ENCODE measurements around the gene HPS1.

Gene HPS1

DNA sequence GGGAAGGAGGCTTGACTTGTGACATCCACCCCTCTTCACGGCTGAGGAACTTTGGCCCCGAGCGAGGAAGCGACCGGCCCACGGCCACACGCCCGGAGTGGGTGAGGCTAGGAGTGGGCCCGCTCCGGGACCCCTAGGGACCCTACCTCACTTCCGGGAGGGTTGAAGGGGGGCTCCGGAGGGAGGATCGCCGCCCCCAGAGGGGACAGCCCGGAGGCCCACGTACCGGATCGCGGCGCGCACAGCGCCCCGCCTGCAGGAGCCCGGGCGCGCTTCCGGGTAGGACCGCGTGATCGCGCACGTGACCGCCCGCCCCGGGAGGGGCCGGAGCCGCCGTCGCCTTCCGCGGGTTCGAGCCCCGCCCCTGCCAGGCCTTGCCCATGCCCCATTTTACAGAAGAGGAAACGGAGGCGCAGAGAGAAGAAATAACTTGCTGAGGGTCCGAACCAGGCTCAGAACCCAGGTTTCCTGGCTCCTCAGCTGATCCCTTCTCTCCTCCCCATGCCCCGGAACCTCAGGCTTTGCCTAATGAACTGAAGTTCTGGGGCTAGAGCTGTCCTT lies at the start of gene HPS1:
HPS1 (minus strand) TSS at position 275 of the 561 bp plus-strand sequence. CDS start 3,695 bp downstream, outside the sequence.
- peak in 49 of 51 donors; percentile 18 to 87 (median 59) for DNase-seq

DNA sequence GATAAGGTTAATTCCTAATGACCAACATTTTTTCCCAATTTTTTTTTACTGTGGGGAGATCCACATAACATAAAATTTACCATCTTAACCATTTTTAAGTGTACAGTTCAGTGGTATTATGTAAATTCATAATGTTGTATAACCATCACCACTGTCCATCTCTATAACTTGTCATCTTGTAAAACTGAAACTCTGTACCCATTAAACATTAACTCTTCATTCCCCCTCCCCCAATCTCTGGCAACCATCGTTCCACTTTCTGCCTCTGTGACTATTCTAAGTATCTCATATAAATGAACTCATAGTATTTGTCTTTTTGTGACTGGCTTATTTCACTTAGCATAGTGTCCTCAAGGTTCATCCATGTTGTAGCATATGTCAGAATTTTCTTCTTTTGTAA lies 46.0 kb upstream of the HPS1 start:
- no peak for DNase-seq

DNA sequence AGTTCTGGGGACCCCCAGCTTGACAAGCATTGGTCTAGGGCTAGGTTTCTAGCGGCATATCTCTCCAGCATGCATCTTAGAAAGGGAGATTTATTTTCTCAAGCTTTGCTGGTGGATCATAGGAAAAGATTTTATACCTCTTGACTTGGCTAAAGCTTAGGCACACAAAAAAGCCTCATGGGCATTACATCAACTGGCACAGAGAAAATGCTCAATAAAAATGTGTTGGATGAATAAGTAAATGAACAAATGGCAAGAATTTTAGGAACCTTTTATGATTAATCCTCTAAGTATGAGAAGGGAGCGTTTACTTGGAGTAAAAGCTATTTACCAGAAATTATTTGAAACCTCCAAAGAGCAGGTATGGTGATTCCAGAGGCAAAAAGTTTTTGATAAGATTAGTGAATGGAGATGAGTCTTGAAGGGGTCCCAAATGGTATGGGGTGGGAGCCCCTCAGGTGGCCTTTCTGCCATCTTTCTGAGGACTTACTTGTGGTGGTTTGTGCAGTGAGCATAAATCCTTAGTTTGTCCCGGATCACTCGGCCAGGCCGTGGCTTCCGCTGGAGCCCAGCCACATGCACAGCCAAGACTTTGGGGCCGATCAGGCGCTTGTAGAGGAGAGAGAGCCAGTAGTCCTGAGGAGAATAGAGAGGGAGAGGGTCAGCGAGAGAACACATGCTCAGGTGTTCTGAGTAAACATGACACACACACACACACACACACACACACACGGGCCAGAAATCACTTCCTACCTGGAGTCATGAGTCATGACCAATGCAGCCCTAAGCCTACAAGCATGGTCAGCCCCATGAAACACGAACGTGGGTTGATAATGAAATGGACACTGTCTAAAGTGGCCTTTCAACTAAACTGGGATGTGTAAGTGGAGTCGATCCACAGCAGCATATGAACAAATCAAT lies 43.1 kb upstream of the HPS1 start:
- DNase-seq: no peak

DNA sequence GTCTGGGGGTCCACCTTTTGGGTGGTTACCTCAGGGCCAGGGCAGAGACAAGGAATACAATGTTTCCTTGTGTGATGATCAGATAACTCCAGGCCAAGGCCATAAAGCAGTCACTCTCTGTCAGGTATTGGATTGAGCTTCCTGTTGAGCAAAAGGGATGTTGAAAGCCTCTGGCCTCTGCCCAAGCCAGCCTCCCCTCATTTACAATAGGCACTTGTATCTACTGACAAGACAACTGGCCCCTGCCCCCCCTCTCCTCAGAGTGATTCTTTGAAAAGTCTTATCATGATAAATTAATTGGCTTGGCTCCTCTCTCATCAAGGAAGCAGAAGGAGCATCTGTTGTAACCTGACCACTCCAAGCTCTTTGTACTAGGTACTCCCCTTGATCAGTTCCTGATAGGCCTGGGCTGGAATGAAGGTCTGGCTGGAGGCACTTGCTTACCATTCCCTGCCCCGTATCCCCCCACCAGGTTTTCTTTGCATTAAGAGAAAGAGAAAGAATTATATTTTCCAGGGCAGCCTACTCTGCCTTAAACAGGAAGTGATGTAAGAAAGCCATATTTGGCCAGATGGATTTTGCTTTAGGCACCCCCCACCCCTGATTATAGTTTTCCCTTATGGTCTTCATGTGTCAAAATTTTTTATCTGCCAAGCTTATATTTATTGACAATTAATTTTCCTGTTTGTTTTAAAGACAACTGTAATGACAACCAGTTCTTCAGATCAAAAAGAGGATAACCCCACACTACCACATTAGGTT lies 42.1 kb upstream of the HPS1 start:
- DNase-seq: no peak

DNA sequence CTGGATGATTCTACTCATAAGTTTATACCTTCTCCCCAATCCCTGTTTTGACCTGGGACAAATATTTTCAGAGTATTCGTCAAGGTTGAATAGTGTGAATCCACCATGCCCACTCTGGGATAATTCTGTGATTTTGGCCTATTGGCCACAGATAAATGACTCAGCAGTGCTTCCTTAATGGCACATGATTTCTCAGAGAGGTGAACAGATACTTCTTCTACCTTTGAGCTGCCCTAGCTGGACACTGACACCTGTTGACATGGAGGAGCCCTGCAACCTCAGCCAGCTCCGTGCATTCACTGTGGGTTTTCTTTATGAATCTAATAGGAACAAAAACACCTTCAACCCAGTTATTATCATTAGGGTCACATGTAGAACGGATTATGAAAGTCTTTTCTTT lies 40.9 kb upstream of the HPS1 start:
- no peak for DNase-seq

DNA sequence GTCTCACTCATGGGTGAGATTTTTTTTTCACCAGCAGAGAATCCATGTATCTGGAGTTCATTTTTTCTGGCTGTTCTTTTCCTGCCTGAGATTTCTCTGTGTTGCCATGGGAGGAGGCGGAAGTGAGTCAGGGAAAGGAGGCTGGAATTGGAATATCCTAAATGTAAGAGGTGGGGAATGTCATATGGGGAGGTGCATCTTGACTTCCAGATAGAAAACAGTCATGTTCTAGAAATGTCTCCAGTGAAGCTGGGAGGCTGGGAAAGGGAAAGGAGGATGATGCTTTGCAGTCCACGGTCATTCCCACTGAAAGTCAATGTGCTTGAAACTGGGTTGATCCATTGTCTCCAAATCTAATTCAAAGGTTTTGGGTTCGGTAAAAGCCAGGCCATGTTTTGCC lies 39.7 kb upstream of the HPS1 start:
- DNase-seq: no peak

DNA sequence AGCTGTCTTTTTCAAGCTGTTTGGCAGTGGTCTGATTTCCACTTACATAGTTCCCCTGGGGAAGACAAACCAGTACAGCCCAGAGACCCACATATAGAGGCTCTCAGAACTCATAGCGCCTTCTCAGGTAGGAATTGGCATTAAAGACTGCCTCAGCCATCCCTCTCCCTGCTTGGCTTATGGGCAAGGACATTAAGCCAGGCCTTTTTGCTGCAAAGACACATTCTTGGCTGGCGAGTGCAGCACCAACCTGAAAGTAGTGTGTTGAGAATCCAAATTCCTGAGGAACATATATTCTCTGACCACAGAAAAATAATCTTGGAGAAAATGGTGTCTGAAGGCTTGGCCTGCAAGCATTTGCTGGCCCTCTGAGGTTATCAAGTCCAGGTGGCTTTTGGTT lies 39.2 kb upstream of the HPS1 start:
- no peak for DNase-seq

DNA sequence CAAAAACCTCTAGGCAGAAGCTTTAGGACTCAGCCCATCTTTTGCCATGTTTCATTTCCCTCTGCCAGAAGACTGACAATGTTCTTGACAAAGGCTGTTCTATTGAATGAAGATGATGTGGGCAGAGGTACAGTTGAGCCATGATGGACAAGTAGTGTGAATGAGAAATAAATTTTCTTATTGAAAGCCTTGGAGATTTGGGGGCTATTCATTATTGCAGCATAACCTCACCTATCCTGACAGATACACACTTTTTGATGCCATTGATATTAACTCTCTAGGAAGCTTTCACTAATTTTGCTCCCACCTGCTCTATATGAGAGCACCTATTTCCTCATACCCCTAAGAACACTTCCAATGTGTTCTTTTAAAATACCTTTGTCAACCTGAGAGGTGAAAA lies 36.9 kb upstream of the HPS1 start:
- DNase-seq: no peak

DNA sequence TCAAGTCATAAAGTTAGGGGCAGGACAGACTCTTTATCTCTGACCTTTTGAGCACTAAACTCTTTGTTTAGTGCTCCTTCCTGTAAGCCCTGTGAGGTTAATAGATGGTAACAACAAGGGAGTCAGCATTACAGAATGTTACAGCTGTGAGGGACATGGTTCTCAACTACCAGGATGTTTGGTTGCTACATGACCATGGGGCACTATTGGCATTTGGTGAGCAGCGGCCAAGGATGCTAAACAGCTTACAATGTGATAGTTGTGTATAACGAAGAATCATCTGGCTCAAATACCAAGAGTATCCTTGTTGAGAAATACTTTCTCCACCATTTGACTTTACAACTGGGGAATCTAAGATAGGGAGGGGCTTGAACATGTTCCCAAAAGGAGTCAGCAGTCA lies 35.4 kb upstream of the HPS1 start:
- no peak for DNase-seq

DNA sequence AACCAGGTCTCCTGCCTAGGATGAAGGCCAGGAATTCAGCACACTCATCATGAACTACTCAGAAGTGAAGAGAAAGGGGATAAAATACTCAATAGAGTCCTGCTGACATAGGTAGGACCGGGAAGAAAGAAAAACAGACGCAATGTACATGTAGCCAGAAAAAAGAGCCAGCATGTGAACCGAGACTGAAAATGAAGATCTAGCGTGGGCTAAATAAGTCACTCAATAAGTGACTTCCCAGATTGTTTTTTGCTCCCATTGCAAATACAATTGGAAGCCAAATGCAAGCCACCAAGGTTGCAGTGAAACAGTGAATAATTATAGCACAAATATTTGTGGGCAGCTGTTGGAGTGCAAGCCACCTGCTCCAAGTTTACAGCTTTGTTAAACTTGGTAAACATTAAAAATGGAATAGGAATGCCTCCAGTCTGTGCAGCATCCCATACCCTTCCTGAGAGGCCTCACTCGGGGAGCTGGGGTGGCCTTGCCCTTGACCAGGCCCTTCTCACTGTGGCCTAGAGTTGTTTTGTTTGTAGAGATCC lies 34.7 kb upstream of the HPS1 start:
- no peak for DNase-seq

DNA sequence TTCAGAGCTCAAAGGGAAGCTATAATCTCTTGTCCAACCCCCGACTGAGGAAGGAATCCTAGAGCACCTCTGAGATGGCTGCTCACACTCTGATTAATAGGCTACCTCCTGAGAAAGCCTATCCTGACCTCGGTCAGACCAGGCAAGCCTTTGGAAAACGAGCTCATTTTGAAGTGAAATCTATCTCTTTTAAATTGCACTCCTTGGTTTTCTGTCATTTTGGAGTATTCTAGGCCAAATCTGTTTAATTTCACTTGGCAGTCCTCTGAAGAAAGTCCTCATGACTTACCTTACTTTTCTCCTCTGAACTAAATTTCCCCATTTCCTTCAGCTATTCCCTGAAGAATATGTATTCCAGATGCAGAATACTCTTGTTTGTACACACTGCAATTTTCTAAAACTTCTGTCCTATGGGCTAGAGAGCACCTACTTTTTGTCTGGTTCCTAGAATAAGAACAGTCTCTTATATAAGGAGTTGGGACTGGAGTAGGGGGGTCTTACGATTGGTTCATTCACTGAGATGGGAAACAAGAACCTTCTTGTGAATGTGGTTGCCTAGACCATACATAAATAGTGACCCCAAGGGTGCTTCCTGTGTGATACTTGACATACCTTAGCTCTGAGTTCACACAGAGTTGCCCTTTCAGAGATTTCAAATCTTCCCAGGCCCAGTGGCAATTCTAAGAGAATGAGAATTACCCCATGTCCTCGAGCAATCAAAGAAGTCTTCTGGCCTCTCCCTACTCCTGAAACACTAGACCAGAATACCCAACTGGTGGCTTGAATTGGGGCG lies 31.9 kb upstream of the HPS1 start:
- no peak for DNase-seq

DNA sequence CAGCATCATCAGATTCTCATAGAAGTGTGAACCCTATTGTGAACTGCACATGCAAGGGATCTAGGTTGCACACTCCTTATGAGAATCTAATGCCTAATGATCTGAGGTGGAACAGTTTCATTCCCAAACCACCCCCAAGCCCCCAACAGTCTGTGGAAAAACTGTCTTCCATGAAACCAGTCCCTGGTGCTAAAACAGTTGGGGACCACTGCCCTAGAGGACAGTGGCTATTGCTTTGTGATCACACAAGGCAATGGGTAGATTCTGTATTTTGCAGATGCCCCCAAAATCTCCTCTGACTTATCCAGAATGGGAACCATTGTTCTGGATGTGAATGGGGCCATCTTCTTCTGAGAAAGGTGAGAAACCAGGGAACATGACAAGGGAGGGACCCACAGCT lies 31.1 kb upstream of the HPS1 start:
- no peak for DNase-seq

DNA sequence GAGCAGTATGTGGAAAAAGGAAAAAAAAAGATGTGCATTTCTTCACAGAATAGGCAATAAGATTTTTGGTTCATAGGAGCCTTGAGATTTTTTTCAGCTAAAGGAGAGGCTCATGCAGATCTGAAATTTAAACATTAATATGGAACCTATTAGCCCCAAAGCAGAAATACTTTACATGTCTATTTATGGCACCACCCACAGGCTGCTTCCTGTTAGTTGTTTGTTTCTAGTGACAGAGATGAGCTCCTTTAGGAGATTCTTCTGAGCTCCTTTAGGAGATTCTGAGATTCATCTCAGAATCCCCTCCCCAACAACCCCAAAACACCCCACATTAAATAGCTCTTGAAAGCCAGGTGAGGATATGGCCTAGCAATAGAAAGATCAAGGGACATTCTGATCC lies 27.9 kb upstream of the HPS1 start:
- no peak for DNase-seq

DNA sequence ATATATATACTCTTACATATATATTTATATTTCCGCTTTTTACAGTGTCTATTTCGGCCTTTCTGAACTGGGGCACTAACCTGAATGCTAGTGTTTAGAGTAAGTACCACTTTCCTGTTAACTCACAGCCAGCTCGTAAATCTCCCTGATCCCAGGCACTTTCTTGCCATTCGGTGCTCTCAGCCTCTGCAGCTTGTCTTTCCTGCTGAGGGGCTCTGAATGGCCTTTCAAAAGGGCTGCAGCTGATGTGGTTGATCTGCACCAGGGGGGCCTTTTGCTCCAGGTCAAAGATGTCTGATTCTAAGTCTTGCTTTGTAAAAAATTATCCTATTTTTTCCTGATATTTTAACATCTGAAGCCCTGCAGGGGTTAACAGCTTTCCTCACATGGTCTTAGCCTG lies 25.5 kb upstream of the HPS1 start:
- DNase-seq: no peak

DNA sequence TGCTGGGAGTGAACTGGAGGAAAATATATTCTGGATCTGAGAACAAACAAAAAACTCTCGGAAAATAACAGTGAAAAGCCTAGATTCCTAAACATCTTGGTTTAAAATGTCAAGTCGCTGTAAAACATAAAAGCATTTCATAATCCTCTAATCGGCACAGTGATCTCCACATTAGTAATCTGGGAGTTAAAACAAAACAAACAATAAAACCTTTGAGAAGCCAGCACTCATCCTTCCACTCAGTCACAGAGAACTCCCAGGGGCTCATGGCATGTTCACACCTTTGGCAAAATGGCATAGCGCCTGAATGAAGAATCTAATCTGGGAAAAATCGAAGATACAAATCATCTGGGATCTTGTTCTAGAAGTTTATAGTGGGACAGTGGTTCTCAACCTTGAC lies 24.1 kb upstream of the HPS1 start:
- DNase-seq: no peak

DNA sequence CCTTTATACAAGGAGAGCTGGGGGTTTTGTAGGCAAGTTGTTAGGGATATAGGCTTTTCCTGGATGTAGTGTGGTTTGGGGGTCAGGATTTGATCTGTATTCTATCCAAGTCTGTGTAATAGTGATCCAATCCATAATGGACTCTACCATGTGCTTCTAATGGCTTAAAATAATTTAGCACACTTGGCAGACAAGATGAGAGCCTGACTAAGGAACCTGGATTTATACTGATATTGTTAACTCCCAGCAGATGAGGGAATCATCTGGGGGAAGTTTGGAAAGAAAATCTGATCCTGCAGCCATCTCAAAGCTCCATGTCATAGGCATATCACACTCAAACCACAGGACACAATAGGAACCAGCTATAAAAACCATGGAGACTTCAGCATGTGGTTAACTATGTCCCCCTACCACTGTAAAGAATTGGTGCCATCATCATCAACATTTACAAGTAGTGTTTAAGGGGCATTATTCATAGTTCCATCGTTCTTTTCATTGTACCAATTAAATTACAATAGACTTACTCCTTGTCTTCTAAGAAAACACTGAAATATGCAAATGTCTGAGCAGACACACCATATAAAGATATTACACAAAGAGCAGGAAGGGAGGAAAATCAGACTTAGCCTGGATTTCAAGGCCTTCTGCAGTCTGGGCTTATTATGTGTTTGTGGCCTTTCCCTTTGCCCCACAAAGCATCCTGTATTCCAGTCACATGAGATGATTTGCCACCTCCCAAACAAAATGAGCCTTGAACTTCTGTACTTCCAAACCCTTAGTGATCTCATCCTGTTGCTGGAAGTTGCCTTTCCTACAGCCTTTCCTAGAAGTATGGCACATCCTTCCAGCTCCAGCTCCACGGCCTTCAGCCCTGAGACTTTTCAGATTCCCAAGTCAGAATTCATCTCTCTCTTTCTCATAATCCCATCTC lies 22.5 kb upstream of the HPS1 start:
- DNase-seq: no peak

DNA sequence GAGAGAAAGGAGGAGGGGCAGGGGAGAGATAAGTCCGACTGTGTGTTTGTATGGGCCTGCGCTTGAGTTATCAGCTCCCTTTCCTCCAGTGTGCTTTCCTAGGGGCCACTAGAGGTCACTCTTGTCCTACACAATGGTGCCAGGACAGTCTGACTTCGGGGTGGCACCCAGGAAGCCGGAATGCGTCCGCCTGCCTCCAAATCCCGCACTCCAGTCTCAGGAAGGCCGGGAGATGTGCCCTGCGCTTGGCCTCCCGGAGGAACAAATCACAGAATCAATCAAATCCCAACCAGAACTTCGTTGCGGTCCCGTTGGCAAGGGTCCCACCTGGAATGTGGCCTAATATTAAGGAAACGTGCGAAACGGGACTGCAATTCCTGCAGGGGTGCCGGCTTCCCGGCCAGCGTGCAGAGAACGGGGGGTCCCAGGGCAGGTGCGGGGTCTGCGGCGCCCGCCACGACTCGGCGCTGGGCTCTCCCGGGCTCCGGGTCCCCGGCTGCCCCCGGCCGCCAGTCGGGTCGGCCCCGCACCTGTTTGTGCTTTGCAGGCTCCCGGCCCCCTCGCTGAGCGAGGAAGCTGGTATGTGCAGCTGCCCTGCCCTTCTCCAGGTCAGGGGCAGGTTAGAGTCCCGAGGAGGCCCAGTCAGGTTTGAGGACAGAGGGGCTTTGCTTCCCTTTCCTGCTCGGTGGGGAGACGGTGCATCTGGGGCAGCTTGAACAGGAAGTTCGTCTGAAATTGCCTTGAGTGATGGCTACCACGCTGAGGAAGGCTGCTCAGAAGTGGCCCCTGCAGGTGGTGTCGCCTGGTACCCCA lies 21.0 kb upstream of the HPS1 start:
- DNase-seq: peak in 45 of 51 donors; percentile 9 to 79 (median 49)

DNA sequence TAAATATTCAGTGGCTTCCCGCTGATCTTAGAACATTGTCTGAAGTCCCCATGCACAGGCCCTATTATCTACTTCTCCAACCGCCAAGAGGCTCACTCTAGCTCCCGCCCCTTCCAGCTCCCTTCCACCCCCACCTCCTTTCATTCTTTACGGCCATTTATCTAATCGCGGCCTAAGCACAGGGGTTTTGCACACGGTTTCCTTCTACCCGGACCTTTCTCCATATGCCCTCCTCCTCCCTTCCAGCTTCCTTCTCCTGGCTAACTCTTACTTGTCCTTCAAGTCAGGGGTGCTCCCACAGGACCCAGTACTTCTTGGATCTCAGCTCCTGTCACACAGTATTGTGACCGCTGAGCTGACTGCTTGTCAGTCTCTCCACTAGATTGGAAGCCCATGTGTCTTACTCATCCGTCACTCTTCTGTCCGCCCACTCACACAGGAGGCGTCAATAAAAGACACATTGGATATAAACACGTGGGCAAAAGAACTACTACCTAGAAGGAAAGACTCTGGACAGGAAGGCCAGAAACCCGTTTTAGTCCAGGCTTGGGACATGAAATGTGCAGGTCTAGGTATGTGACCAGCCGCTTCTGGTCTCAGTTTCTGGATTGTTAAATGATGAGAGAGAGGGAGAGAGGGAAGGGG lies 20.2 kb upstream of the HPS1 start:
- no peak for DNase-seq

DNA sequence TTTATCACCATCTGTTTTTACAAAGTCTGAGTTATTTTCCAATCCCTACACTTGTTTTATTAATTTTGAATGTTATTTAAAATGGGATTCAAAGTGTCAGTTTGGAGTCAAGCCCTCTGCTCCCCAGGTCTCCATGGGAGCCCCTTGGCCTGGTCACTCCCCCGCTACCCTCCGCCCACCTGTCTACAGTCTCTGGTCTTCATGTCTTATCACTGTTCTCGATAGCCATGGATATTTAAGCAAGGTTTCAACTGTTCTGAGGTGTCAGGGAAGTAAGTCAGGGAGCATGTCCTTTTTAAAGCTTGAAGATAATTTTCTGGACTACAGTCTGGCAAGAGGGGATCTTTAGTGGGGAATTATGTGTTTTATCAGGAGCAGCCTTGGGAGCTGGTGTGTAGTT lies 19.1 kb upstream of the HPS1 start:
- no peak for DNase-seq

Measured in hypothalamus (tissue), 51 donors.